GM21447 (cell line): Measurements from ENCODE around the gene HCRTR2.
"Not testable (repeated sequence)": the region's sequence is repeated elsewhere in the genome, so short reads cannot be mapped to it uniquely, and the experiment has no call there.

ENCODE experiments used
- ATAC-seq: cut with Tn5 transposase; IDR thresholded peaks from one replicate; pipeline ENCODE4 v1.9.1; 2021; ENCODE audit not compliant: unreplicated experiment

HCRTR2 gene

DNA sequence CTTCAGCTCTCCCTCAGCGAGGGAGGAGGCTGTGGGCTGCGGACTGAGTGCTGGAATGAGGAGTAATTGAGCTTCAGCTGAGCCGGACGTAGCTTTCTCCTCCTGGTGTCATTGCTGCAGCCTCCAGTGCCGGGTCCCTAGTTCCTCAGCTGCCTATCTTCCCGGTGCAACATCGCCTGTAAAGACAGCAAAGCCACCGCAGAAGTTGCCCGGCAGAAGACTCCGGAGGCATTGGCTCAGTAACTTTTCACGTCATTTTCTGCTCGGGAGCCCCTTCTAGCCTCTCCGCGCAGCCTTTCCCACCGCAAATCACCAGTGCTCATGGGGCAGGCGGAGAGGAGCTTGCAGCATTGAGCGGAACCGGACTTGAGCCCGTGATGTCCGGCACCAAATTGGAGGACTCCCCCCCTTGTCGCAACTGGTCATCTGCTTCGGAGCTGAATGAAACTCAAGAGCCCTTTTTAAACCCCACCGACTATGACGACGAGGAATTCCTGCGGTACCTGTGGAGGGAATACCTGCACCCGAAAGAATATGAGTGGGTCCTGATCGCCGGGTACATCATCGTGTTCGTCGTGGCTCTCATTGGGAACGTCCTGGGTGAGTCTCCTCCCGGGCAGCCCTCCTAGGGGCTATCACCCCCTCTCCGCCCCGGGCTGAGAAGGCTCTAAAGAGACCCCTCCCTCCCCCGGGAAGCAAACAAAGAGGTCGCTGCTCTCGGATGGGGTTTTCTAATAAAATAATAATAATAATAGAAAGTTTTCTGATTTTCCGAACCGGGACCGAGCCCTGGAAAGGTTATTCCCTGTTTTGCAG is at the start of gene HCRTR2:
Gene HCRTR2, plus strand, starts transcription at position 305 of the 816 bp plus-strand sequence. Its CDS starts 73 bp downstream, at position 378.
- no peak for ATAC-seq

GRCh38 chr6:55130806-55131324 is 43.5 kb upstream of the HCRTR2 start:
- no peak for ATAC-seq

- ATAC-seq, result no peak
Measured at GRCh38 chr6:55131616-55132015, 42.7 kb upstream of the HCRTR2 start.

GRCh38 chr6:55136916-55137315 is 37.4 kb upstream of the HCRTR2 start:
- no peak for ATAC-seq

DNA sequence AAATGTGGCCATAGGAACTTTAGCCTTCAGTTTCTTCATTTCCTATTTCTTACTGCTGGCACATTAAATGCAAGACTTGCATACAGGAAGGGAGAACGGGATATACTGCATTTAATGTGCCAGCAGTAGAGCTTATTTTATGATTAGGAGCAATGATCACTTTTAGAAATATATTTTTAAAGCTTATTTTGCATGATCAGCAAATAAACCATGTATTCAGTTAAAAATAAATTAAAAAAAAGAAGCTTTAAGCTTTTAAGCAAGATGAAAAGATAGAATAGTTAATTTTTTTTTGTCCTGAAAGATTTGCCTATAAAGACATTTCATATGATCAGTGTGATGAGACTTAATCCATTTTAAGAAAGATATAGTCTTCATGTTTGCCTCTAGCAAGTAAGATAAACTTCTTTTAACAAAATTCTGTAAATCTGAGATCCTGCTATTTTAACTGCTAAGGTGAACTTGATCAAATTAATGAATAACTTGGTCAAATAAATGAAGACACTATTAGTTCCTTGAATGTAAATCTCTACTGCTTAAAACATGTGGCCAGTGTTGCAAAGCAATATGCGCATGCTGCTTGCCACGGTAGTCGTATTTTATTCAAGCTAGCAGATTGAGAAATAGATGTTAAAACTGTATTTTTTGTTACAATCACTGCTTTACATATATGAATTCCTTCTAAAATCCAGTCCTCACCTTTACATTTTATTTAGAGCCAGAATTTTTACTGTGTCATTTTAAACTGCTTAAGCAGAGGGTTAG is 36.2 kb upstream of the HCRTR2 start:
- ATAC-seq, result no peak

- ATAC-seq, result no peak
Measured at GRCh38 chr6:55141611-55142010, 32.7 kb upstream of the HCRTR2 start.

DNA sequence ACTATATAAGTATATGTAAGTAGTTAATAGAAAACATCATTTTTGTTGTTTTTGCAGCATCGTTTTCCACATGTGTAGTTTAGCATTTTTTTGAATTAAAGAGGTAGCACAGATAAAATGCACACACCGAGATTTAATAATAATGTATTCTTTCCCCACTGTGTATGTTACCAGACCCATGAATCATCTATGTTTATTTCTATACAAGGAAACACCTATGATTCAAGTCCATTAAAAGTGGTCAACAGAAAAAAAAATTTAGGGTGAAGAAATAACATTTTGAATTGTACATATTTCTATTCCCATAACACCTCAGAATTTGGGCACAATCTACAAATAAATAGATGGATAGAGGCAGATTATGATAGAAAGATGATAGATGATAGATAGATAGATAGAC is 31.7 kb upstream of the HCRTR2 start:
- ATAC-seq, result no peak

DNA sequence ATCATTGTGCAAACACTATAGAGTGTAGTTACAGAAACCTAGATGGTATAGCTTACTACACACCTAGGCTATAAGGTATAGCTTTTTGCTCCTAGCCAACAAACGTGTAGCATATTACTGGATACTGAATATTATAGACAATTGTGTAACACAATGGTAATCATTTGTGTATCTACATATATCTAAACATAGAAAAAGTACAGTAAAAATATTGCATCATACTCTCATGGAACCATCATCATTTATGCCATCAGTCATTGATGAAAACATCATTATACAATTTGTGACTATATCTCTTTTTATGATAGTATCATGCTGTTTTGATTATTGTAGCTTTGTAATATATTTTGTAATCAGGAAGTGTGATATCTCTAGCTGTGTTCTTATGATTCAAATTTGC is 21.0 kb upstream of the HCRTR2 start:
- ATAC-seq, result no peak

- not testable (repeated sequence) for ATAC-seq
Measured at GRCh38 chr6:55158784-55159183, 15.5 kb upstream of the HCRTR2 start.

GRCh38 chr6:55167860-55168259 is 6.5 kb upstream of the HCRTR2 start:
- no peak for ATAC-seq

DNA sequence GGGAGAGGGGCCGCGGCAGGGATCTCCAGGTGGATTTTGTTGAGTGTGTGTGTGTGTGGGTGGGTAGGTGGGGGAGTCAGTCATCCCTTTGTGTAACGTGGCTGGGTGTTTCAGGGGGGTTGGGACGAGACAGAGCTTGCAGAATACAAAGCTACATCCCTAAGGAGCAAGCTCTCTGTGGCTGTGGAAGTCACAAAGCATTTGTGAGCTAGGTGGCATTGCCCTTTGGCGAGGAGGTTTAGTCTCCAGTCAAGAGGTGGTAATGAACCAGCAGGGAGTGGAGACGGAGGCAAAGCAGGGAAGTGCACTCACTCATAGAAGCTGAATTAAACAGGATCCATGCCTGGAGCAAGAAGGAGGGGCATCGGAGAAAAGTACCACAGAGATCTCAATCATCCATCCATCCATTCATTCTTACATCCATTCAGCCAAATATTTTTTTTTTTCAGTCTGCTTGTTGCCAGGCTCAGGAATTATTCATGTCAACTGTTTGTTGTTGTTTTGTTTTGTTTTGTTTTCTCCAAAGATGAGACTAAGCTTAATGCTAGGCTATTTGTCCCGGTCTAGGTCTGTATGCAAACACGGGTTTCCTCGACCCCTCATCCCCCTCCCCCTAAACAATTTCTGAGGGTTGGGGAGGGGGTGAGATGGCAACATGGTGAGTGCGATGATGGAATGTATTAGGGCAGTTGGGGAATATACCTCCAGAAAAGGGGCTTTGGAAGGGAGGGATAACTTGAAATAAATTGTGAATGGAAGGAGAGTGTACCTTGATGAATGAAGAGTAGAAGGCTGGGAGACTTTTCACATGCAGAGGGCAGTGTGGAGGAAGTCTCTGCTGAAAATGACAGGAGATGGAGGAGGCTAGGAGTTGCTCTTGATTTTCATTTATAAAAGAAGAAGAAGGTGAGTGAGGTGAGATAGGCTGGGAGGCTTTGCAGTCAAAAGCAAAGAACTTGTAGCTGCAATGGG is 1.0 kb downstream of the HCRTR2 start:
- ATAC-seq, result no peak

GRCh38 chr6:55176958-55177357 is 2.6 kb downstream of the HCRTR2 start:
- no peak for ATAC-seq

- no peak for ATAC-seq
Measured at GRCh38 chr6:55180258-55180657, 5.9 kb downstream of the HCRTR2 start.

DNA sequence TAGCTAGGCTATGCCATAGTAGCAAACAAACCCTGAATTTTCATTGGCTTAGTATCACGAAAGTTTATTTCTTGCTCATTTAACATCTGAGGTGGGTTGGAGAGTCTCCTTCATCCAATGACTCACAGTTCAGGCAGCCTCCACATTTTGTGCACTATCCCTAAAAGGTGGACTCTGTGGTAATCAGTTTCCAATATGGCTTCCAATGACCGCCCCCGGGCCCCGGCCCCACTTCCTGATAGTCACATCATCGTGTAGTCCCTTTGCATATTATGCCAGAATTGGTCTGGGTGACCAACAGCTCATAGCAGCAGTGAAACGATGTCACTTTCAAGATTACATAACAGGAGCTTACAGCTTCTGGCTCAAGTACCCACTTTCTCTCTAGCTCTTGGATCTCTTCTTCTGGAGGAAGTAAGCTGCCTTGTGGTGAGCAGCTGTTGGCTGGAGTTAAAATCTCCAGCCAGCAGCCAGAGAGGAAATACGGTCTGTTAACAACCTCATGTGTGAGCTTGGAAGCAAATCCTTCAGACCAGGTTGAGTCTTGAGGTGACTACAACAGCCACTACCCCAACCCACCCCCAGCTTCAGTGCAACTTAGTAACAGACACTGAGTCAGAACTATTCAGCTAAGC is 7.8 kb downstream of the HCRTR2 start:
- no peak for ATAC-seq

GRCh38 chr6:55184782-55185530 is 10.6 kb downstream of the HCRTR2 start:
- ATAC-seq, result no peak

DNA sequence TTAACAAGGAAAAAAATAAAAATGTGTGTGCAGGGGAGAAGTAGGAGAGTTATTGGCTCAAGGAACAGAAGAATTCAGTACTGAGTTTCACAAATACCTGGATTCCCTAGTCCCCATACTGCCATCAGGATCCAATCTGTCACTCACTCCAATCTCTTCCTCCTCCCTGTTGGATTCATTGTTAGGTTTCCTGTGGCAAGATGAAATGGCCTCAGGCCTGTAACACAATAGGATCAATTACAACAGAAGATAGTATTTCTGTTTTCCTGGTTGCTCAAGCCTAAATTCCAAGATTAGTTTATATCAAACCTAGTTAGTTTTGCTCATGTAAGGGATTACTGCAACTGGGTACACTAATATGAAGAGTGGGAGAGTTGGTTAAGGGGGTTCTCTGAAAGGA is 24.4 kb downstream of the HCRTR2 start:
- no peak for ATAC-seq

- ATAC-seq, result no peak
Measured at GRCh38 chr6:55199239-55199638, 24.9 kb downstream of the HCRTR2 start.

- no peak for ATAC-seq
Measured at GRCh38 chr6:55208478-55209458, 34.5 kb downstream of the HCRTR2 start.
